Breast epithelium (tissue), 3 donors: ENCODE data around the gene ACP7.

Source experiments
- CTCF ChIP-seq, 3 donors: fragments of 450-650 bp; IDR thresholded peaks; one replicate each; pipeline ENCODE4 v1.5.1; 2016 to 2017; ENCODE audit warnings: antibody characterized with exemption in 3 of 3, mild to moderate bottlenecking in 3 of 3, moderate library complexity in 3 of 3
- POLR2A ChIP-seq: fragments of 450-650 bp; IDR thresholded peaks from one replicate; pipeline ENCODE4 v1.6.1; 2016; ENCODE audit warnings: antibody characterized with exemption, mild to moderate bottlenecking, moderate library complexity
- POLR2AphosphoS5 ChIP-seq, 3 donors: sonication (generic); formaldehyde crosslinking; IDR thresholded peaks; one replicate each; pipeline ENCODE4 v1.6.1; 2017; ENCODE audit warnings: antibody characterized with exemption in 3 of 3

- TF ChIP-seq CTCF (IDR thresholded peaks at IDR 0.05), result no peak
- no peak for TF ChIP-seq POLR2A
- no peak for TF ChIP-seq POLR2AphosphoS5 (IDR thresholded peaks at IDR 0.05)
Observed at GRCh38 chr19:39119830-39120229, 35.7 kb downstream of the ACP7 start.
